NCI-H2196 treated with DMSO at 0.1 percent for 48 hours (cell line): ENCODE results near the gene RHOH.
"Not testable (repeated sequence)": the region's sequence is repeated elsewhere in the genome, so short reads cannot be mapped to it uniquely, and the experiment has no call there.

Experiments used
- DNase-seq: peaks from one replicate; lab custom pipeline; 2025; ENCODE audit not compliant: unreplicated experiment; lab: John Stamatoyannopoulos, UW

RHOH gene

DNA sequence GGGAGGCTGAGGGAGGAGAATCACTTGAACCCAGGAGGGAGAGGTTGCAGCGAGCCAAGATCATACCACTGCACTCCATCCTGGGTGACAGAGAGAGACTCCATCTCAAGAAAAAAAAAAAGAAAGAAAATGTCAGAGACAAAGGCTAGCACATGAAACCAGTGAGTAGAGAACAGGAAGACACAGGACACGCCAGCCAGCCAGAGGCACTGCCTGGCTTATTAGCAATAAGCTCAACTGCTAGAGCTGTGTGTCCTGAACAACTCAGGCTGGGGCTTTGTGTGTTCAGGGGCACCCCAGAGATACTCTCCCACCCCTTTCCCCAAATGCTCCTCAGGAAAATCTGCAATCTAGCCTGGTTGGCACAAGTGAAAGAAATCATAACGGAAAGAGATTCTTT lies 60.0 kb downstream of the RHOH start:
- no peak for DNase-seq

DNA sequence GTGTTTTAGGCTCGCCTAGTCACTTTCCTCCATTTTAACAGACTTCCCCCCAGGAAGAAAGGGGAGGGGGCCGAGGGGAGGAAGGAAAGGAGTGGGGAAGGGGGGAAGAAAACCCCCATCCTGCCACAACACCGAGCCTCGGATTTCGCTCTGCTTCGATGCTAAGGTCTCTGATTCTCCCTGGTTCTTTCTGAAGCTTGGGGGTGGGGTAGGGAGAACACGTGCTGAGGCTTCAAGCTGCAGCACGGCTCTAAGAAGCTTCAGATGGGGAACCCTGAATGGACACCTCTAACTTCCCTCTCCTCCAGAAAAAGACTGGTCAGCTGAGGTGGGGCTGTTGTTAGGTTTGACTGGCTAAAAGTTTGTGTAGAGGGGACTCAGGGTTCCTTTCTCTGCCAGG lies 61.8 kb downstream of the RHOH start:
- DNase-seq: no peak

DNA sequence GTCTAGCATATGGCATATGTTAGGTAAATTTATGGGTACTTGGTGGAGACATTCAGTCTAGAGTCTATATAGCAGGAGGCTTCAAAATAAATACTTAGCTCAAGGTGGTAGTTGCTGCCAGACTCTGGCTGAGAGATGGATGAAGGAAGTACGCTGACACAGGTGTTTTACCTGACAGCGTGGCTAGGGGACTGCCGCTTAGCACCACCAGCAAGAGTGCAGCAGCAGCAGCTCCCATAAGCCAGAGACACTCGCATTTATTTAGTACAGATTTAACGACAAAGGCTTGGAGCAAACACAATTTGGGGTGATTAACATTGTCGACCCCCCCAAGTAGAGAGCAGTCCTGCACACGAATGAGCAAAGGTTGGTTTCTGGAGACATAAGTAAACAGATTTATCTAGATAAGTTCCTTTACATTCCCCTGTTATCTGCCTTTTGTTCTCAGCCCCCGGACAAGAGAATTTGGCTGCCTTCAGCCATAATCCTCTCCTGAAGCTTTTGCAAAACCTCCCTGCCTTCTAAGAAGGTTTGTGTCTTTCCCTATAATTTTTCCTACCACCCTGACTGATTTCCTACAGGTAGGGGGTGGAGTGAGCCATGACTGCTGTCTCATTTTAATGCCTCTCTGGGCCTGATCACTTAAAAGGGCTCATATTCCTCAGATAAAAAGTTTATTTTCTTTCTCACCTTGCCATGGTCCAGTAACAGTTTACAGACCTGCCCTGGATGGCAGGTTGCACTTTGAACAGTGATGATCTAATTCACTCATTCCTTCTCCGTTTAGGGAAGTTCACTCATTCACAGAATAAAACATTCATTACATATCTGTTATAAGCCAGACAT lies 64.6 kb downstream of the RHOH start:
- no peak for DNase-seq

DNA sequence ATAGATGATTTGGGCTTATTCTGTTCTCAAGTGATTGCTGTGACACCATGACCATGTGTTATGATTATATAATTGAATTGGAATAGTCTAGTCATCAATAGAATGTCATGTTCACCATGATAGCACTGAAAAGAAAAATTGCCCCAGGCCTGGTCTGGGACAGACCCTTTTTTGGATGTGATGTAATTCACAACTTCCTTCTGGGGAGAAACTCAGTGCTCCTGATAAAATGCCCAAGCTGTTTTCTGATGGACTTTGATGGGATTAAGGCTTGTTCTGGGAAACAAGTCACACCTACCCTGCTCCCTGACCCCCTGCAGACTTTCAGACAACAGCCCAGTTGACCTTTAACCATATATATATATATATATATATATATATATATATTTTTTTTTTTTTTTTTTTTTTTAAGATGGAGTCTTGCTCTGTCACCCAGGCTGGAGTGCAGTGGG lies 65.3 kb downstream of the RHOH start:
- DNase-seq: no peak

DNA sequence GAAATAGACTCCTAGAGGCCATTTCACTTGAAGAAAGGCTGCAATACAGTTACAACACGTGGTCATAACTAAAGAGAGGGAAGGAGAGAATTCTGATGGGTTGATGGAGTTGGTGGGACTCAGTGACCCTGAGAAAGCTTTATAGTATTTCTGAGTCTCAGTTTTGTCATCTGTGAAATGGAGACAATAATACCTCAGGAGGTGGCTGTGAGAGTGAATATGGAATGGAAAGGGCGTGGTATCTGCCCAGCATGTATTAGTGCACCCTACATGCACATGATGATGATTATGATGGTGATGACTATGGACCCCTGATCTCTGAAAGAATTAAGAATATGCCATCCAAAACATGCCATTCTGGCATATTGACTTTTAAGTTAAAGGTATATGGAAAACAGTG lies 66.0 kb downstream of the RHOH start:
- no peak for DNase-seq

DNA sequence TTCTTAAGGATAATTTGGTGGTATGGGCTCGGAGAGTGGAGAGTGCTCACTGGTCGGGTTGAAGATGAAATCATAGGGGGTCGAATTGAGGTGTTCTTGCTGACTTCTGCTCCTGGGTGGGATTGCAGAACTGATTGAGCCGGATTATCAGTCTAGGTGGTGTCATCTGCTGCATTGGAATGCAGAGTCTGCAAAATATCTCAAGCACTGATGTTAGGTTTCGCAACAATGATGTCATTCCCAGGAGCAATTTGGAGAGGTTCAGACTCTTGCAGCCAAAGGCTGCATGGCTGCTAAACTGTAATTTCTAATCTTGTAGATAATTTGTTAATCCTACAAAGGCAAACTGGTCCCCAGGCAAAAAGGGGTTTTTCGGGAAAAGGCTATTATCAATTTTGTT lies 67.7 kb downstream of the RHOH start:
- no peak for DNase-seq

DNA sequence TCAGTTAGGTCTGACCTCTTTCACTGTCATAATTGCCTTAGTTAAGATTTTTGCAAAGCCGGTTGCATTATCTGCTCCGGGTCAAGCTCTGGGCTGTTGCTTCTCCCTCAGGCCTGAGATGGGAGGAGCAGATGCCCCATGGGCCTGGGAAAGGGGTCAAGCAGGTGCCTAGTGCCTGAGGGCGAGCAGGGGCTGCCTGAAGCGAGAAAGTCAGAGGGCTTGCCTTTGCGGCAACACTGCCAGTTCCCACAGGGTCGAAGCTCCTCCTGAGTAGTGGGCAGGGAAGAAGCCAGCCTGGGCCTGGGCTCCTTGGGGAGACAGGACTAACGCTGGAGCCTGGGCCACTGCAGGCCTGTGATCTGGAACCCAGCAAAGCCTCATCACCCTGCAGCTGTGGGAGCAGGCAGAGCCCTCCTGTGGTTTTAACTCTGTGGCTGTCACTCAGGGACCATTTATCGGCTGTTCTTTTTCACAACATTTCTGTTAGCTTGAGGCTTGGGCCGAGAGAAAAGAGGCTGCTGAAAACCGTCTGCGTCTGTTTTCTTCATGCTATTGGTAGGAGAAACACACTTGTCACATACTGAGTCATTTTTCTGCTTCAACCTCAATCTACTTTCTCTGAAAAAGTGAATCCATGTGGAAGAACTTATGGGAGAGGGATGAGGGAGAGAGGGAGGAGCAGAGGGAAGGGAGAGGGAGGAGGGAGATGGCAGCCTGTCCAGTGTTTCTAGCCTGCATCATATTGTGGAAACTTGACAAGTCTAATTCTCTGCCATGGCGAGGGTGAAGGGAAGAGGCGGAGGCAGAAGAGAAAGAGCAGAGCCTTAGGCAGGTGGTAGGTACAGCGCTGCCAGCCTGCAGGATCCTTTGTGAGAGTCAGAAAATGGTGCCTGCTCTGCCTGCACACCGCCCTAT lies 68.4 kb downstream of the RHOH start:
- DNase-seq: no peak

DNA sequence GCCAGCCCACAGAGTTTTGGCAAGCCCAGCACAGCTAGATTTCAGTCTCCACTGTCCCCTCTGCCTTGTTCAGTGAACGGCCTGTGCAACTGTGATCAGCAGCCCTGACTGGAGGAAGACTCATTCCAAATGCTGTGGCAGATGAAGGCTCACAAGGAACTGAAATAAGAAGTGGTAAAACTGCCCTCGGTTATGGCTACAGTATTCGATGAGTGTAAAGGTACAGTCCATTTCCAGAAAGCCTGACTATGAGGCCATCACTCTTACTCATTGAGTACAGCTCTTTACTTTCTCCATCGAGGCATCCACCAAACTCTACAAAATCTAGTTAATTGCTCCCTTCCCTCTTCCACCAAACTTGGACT lies 69.1 kb downstream of the RHOH start:
- DNase-seq: no peak

DNA sequence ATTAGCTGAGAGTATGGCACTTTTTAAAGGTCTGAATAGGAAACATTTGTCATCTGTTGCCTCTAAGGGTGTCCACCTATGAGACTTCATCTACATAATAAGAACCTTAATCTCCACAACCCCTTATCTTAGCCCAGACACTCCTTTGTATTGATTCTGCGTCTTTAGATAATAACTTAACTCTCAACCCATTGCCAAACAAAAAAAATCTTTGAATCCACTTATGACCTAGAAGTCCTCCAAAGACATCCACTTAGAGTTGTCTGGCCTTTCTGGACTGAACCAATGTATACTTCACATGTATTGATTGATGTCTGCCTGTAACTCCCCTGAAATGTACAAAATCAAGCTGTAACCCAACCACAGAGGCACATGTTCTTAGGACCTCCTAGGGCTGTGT lies 72.3 kb downstream of the RHOH start:
- no peak for DNase-seq

DNA sequence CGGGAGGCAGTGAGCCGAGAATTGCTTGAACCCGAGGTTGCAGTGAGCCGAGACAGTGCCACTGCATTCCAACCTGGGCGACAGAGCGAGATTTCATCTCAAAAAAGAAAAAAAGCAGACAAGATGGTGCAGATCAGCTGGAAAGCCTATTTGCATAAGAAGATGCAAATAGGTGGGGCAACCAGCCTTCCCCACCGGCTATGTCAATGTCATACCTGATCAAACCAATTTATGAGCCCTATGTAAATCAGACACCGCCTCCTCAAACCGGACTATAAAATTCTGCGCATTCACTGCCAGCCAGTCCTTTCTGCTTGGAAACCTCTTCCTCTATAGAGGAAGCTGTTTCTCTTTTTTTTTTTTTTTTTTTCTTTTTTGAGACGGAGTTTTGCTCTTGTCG lies 73.8 kb downstream of the RHOH start:
- DNase-seq: no peak

DNA sequence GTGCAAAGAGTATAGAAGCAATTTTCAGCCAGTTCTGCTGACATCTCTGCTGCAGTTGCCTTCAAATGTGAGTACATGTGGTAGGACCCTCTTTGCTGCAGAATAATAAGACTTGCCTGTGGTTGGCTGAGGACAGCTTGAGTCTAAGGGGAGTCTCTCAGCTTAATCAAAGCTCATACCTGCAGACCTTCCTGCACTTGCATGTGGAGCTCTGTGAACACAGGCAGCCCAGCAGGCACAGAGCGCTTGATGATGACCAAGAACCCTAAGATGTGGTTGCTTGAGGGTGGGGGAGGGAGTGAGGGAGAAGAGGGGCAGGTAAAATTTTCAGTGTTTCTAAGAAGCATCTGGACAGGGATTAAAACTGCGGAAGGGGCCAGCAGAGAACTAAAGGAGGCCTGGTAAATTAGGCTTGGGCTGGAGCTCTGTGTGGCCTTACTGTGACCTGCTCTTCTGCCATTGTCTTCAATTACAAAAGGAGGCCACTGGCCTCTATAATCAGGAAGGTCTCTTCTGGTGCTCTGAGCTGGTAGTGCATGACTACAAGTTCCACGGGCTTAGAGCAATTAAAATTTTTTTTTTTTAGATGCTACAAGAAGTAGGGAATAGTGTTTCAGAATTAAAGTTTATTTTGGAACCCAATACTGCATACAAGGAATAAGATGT lies 78.4 kb downstream of the RHOH start:
- DNase-seq: no peak

DNA sequence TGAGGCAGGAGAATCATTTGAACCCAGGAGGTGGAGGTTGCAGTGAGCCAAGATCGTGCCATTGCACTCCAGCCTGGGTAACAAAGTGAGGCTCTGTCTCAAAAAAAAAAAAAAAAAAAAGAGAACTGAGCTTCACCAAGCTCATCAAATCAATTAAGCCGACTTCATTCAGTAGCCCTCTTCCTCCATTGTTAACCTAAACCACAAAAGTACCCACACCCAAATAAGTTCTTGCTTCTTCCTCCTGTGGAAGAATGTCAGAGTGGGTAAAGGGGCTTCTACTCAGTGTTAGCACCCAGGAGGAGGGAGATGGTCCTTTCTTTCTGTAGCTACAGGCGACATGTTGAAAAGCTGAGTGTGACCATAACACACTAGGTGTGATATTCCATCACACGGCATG lies 79.7 kb downstream of the RHOH start:
- no peak for DNase-seq

DNA sequence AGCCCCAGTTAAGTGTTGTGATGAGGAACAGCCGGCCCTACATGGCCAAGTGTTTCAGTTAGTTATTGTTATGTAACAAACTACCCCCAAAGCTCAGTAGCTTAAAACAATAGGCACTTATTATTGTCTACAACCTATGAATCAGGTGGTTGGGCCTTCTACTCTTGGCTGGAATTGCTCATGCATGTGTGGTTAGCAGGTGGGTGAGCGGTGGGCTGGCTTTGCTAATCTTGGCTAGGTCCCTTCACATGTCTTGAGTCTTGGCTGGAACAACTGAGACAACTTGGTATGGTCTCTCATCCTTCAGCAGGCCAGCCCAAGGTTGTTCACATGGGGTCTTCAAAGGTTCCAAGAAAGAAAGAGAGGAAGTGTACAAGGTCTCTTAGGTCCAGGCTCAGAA lies 83.8 kb downstream of the RHOH start:
- DNase-seq: no peak

DNA sequence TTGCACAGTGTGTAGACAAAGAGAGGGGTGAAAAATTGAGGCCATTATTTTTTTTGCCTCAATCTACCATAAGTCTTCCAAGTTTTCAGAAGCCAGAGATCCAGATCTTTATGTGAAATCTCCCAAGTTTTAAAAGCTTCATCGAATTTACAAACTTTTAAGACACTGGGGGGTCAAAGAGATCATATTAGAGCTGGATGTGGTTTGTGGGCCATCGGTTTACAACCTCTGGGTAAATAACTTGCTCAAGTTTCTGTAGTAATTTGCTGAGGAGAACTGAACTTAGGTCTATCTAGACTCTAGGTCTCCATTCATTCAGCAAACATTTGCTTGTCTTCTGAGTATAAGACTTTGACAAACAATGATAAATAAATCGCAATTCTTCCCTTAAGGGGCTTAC lies 84.3 kb downstream of the RHOH start:
- no peak for DNase-seq

DNA sequence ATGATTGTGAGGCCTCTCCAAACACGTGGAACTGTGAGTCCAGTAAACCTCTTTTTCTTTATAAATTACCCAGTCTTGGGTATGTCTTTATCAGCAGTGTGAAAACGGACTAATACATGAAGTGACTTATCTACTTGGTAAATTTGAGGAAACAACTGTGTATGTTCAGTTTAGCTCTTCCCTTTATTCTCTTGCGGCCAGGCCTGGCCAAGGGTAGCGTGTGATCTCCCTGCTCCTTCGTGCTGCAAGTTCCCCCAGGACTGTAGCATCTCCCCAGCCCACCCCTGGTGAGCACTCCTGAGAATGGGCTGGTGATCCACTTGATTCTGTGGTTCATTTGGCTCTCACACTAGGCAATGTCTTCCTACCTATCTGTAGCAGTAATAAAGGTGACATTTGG lies 85.1 kb downstream of the RHOH start:
- DNase-seq: no peak

DNA sequence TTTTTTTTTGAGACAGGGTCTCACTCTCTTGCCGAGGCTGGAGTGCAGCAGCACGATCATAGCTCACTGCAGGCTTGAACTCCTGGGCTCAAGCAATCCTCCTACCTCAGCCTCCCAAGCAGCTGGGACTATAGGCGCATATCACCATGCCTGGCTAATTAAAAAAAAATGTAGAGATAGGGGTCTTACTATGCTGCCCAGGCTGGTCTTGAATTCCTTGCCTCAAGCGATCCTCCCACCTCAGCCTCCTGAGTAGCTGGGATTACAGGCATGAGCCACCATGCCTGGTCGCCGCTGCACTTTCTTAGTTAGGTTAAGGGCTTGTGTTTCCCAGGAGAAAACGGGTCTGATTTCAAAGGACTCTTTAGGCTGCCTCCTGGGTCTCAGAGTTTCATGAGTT lies 86.0 kb downstream of the RHOH start:
- not testable (repeated sequence) for DNase-seq

DNA sequence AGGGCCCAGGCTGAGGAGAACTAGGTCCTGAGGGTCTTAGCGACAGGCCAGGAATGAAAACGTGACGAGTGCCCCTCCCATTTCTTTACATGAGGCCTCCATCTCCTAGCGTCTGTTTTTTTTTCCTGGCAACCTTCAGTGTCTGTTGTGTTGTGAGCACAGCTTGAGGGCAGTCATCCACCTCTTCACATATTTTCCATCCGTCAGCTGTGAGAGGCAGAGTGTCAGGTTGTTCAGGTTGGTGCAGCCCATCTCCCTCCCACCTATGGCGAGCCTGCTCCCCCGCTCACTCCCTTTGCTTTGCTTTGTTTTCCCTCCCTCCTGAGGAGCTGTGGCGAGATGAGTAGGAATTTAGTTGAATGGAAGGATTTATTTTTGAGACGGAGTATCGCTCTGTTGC lies 86.6 kb downstream of the RHOH start:
- no peak for DNase-seq

DNA sequence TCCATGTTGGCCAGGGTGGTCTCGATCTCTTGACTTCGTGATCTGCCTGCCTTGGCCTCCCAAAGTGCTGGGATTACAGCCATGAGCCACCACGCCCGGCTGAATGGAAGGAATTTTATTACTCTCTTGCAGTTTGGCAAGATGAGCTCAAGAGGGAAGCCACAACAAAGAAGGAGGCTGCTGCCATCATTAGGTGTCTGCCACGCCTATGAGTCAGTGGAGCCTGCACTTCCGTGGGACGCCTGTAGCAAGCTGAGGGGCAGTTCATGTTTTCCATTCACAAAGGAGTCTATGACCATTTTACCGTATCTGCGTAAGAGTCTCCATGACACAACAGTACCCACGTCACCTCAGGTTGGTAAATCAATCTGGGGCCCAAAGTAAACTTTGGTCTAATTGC lies 87.1 kb downstream of the RHOH start:
- DNase-seq: no peak

DNA sequence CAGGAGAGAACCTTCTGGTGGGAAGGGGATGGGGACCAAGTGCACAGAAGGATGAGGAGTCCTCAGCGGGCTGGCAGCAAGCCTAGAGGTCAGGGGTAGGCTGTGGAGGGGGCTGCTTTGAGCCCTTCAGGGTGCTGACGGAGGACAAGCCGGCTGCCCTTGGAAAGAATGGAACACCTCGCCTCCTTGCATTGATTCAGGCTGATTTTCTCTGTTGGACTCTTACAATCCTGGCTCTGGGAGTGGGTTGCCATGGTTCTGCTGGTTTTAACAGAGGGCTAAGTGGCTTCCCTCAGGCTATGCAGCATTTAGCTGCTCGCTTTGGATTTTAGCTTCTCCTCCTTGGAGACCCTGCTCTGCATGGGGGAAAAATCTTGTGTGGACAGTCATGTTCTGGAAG lies 88.9 kb downstream of the RHOH start:
- no peak for DNase-seq

DNA sequence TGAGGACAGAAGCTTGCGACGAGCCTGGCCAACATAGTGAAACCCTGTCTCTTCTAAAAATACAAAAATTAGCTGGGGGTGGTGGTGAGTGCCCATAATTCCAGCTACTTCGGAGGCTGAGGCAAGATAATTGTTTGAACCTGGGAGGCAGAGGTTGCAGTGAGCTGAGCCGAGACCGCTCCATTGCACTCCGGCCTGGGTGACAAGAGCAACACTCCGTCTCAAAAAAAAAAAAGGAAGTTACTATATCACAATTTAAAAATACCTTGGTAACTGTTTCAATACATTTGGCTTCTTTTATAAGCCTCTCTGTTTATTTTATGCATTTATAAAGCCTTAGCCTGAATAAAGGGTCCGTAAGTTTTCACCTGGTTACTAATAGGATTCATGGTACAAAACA lies 91.7 kb downstream of the RHOH start:
- DNase-seq: no peak

DNA sequence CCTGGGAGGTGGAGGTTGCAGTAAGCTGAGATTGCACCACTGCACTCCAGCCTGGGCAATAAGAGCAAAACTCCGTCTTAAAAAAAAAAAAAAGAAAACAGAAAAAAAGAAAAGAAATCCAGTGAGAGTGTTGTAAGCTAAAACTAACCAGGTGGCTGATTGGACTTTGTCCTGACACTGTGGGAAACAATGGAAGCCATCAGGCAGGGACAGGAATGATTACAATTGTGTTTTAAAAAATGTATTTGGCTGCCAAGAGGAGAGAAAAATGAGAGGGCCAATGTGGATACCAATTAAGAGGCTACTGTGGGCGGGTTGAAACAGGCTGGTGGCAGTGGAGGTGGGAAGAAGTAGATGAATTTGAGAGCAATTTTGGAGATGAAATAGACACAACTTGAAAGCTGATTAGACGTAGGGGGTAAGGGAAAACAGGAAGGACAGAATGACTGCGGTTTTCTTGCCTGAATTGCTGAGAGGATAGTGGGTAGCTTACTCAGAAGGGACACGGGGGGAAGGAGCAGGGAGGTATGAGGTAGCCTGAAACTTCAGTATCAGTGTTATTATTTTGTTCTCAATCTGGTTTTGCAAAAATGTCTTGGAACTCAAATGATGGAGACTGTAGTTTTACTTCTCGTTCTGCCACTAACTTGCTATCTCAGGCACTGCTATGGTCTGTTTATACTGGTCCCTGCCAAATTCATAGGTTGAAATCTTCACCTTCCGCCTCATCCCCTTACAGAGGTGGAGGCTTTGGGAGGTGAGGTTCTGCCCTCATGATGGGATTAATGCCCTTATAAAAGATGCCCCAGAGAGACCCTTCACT lies 92.7 kb downstream of the RHOH start:
- DNase-seq: no peak
